HEK293 (cell line): ENCODE data around the gene HK2.

Experiments
- CTCF ChIA-PET: fragments of 350-600 bp; formaldehyde crosslinking; extraction: SDS; loops from one replicate; lab custom pipeline; 2021; ENCODE audit warnings: antibody characterized with exemption; lab: Yijun Ruan, JAX
- POLR2A ChIA-PET: fragments of 300-600 bp; formaldehyde crosslinking; extraction: SDS; loops from one replicate; lab custom pipeline; 2020; ENCODE audit warnings: antibody characterized with exemption, inconsistent platforms; lab: Yijun Ruan, JAX
- H3K27ac ChIP-seq: fragments of 200-500 bp; sonication (Bioruptor generic); 2 replicates; pipeline ENCODE4 v1.5.1; 2014; ENCODE audit warnings: low read depth, low read length, control low read depth, inconsistent platforms; ENCODE audit errors: extremely low read depth
- H3K36me3 ChIP-seq, 2 experiments: fragments of 200-500 bp in 1 of 2; sonication (Bioruptor generic) in 1 of 2; 1 replicate in 1 of 2; 2 replicates in 1 of 2; pipeline ENCODE4 v1.5.1; 2014 to 2017; ENCODE audit warnings: inconsistent platforms in 2 of 2, low read length in 2 of 2; ENCODE audit not compliant: control insufficient read depth in 2 of 2, insufficient read depth in 1 of 2
- H3K4me1 ChIP-seq: fragments of 200-500 bp; sonication (Bioruptor generic); 2 replicates; pipeline ENCODE4 v1.5.1; 2014; ENCODE audit warnings: mild to moderate bottlenecking, low read length, inconsistent platforms; ENCODE audit not compliant: control insufficient read depth, insufficient read depth
- H3K4me3 ChIP-seq: 2 replicates; pipeline ENCODE4 v1.5.1; 2011; ENCODE audit warnings: low read depth, mild to moderate bottlenecking, control low read depth, low read length, moderate library complexity
- H3K9me3 ChIP-seq: fragments of 200-500 bp; sonication (Bioruptor generic); 2 replicates; pipeline ENCODE4 v1.5.1; 2014; ENCODE audit warnings: low read depth, low read length, inconsistent platforms; ENCODE audit not compliant: control insufficient read depth, insufficient read depth
- REPIN1 ChIP-seq: fragments of 450-650 bp; formaldehyde crosslinking; IDR thresholded peaks from 2 replicates; pipeline ENCODE4 v1.5.1; 2017; ENCODE audit warnings: missing biosample characterization, missing genetic modification characterization, low read depth
- TRIM28 ChIP-seq: IDR thresholded peaks from 2 replicates; pipeline ENCODE4 v1.6.1; 2011; ENCODE audit warnings: low read length, control low read depth, borderline replicate concordance
- WT1 ChIP-seq: fragments of 450-650 bp; formaldehyde crosslinking; IDR thresholded peaks from 2 replicates; pipeline ENCODE4 v1.5.1; 2016; ENCODE audit warnings: missing biosample characterization, missing genetic modification characterization
- YY1 ChIP-seq: fragments of 450-650 bp; formaldehyde crosslinking; IDR thresholded peaks from 2 replicates; pipeline ENCODE4 v1.5.1; 2018; ENCODE audit warnings: missing biosample characterization, missing genetic modification characterization
- ZBTB7A ChIP-seq: fragments of 450-650 bp; formaldehyde crosslinking; IDR thresholded peaks from 2 replicates; pipeline ENCODE4 v1.5.1; 2016; ENCODE audit warnings: low read depth, missing biosample characterization, missing genetic modification characterization
- ZNF133 ChIP-seq: fragments of 450-650 bp; formaldehyde crosslinking; IDR thresholded peaks from 2 replicates; pipeline ENCODE4 v1.5.1; 2016; ENCODE audit warnings: missing biosample characterization, missing genetic modification characterization
- ZNF146 ChIP-seq: fragments of 450-650 bp; formaldehyde crosslinking; IDR thresholded peaks from 2 replicates; pipeline ENCODE4 v1.5.1; 2016; ENCODE audit warnings: missing biosample characterization, missing genetic modification characterization
- ZNF16 ChIP-seq: fragments of 450-650 bp; formaldehyde crosslinking; IDR thresholded peaks from 2 replicates; pipeline ENCODE4 v1.5.1; 2016; ENCODE audit warnings: low read depth, missing biosample characterization, missing genetic modification characterization
- ZNF19 ChIP-seq: fragments of 450-650 bp; formaldehyde crosslinking; IDR thresholded peaks from 2 replicates; pipeline ENCODE4; 2016; ENCODE audit warnings: missing biosample characterization, missing genetic modification characterization, low read depth
- ZNF202 ChIP-seq: fragments of 450-650 bp; formaldehyde crosslinking; IDR thresholded peaks from 2 replicates; pipeline ENCODE4 v1.5.1; 2016; ENCODE audit warnings: missing biosample characterization, missing genetic modification characterization, borderline replicate concordance
- ZNF23 ChIP-seq: fragments of 450-650 bp; formaldehyde crosslinking; IDR thresholded peaks from 2 replicates; pipeline ENCODE4 v1.5.1; 2016; ENCODE audit warnings: missing biosample characterization, missing genetic modification characterization, borderline replicate concordance
- ZNF248 ChIP-seq: fragments of 450-650 bp; formaldehyde crosslinking; IDR thresholded peaks from 2 replicates; pipeline ENCODE4 v1.5.1; 2017; ENCODE audit warnings: missing biosample characterization, missing genetic modification characterization
- ZNF311 ChIP-seq: fragments of 450-650 bp; formaldehyde crosslinking; IDR thresholded peaks from 2 replicates; pipeline ENCODE4 v1.5.1; 2017; ENCODE audit warnings: missing biosample characterization, missing genetic modification characterization, borderline replicate concordance
- ZNF341 ChIP-seq: fragments of 450-650 bp; formaldehyde crosslinking; IDR thresholded peaks from 2 replicates; pipeline ENCODE4; 2016; ENCODE audit warnings: low read depth, missing biosample characterization, missing genetic modification characterization
- ZNF514 ChIP-seq: fragments of 450-650 bp; formaldehyde crosslinking; IDR thresholded peaks from 2 replicates; pipeline ENCODE4 v1.5.1; 2016; ENCODE audit warnings: missing biosample characterization, missing genetic modification characterization
- ZNF560 ChIP-seq: fragments of 450-650 bp; formaldehyde crosslinking; IDR thresholded peaks from 2 replicates; pipeline ENCODE4 v1.5.1; 2017; ENCODE audit warnings: missing biosample characterization, missing genetic modification characterization, borderline replicate concordance
- ZNF629 ChIP-seq: fragments of 450-650 bp; formaldehyde crosslinking; IDR thresholded peaks from 2 replicates; pipeline ENCODE4 v1.5.1; 2017; ENCODE audit warnings: missing biosample characterization, missing genetic modification characterization
- ZNF785 ChIP-seq: fragments of 450-650 bp; formaldehyde crosslinking; IDR thresholded peaks from 2 replicates; pipeline ENCODE4 v1.5.1; 2016; ENCODE audit warnings: missing biosample characterization, missing genetic modification characterization
- ZXDB ChIP-seq: fragments of 450-650 bp; formaldehyde crosslinking; IDR thresholded peaks from 2 replicates; pipeline ENCODE4 v1.5.1; 2016; ENCODE audit warnings: missing biosample characterization, missing genetic modification characterization
- TF ChIP-seq, protein P1 (sequence below): fragments of 450-650 bp; formaldehyde crosslinking; IDR thresholded peaks from 2 replicates; pipeline ENCODE4 v1.5.1; 2016; ENCODE audit warnings: missing biosample characterization, missing genetic modification characterization
- TF ChIP-seq, protein P2 (sequence below): fragments of 450-650 bp; formaldehyde crosslinking; IDR thresholded peaks from 2 replicates; pipeline ENCODE4 v1.5.0; 2017; ENCODE audit warnings: missing biosample characterization, missing genetic modification characterization, borderline replicate concordance
- TF ChIP-seq, protein P3 (sequence below): fragments of 450-650 bp; formaldehyde crosslinking; IDR thresholded peaks from 2 replicates; pipeline ENCODE4 v1.5.1; 2016; ENCODE audit warnings: missing biosample characterization, missing genetic modification characterization

The HK2 gene

DNA sequence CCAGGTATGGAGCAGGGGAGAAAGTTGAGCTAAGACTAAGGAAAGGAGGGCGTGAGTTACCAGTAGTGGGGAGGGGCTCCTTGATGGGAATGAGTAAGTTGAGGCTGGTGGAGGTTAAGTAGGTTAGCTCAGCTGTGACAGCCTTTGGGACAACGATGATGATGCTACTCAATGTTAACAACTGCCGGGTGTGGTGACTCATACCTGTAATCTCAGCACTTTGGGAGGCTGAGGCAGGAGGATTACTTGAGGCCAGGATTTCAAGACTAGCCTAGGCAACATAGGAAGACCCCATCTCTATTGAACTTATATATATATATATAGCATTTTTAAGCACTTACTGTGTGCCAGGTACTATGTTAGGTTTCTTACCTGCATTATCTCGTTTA, 48.4 kb downstream of the HK2 start (continued):
- TF ChIP-seq ZNF341 (tag by site-specific recombination), result no peak
- TF ChIP-seq, protein P1, sequence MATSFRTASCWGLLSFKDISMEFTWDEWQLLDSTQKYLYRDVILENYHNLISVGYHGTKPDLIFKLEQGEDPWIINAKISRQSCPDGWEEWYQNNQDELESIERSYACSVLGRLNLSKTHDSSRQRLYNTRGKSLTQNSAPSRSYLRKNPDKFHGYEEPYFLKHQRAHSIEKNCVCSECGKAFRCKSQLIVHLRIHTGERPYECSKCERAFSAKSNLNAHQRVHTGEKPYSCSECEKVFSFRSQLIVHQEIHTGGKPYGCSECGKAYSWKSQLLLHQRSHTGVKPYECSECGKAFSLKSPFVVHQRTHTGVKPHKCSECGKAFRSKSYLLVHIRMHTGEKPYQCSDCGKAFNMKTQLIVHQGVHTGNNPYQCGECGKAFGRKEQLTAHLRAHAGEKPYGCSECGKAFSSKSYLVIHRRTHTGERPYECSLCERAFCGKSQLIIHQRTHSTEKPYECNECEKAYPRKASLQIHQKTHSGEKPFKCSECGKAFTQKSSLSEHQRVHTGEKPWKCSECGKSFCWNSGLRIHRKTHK (tag by site-specific recombination), result no peak
- TF ChIP-seq ZNF202 (tag by site-specific recombination), result no peak

DNA sequence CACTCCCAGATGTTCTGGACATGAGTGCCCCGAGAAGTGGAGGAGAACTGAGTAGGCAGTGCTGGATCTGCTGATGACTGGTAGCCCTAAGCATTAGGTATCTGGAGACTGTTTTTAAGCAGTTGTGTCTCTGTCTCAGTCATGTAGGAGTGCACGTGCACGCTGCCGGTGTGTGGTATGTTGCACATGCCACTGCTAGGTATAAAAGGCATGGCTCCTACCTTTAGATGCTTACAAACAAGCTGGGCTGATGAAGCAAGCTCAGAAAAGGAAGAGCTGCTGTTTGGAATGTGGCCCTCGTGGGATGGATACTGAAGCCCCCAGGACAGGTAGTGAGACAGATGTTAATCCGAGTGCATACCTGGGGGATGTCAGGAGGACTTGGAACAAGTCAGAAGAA, 49.1 kb downstream of the HK2 start:
- Histone ChIP-seq H3K36me3 (peaks cover 7 to 83% of the 10 kb centered on the region in 2 experiments), H3K4me3 (no peak overlapping the region)

DNA sequence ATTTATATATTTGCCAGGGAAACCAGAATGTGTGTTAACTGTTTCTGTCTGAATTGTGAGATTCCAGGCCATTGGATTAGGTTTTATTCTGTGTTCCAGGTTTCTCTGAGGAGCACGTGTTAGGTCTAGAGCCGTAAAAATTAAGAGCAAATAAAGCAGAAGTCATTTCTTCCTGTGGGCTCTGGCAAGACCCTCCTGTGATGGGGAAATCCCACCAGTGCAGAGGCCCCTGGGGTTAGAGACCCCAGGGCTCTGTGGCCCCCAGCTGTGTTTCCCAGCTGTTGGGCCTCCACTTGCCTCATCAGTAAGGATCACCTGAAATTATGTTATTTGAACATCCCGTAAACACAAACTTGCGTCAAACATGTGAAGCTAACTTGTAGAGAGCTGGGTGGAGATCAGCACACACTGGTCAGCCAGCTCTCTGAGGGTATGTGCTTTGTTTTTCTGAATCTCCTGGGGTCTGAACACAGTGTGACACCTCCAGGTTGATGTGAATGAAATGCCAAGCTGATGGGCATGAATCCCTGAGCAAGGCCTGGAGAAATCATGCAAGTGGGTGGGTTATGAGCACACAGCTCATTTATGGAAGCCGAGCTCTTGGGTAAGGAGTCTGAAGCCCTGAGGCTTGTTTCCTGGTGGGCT, 50.3 kb downstream of the HK2 start:
- CTCF ChIA-PET, result interaction anchor here (0.6 to 1.7 kb wide), 4 partner anchors 170 to 1023 kb away, joined by 3 to 8 read pairs (median 6); no protein-coding TSS in a partner anchor
- no peak overlapping the region for H3K27ac ChIP-seq
- H3K9me3 ChIP-seq, result no peaks in the 10 kb centered on the region
- no peak overlapping the region for H3K4me3 ChIP-seq
- H3K4me1 ChIP-seq, result no peaks in the 10 kb centered on the region
- TF ChIP-seq TRIM28, result no peak
- TF ChIP-seq ZXDB, result no peak
- TF ChIP-seq ZNF23 (tag by site-specific recombination), result no peak
- TF ChIP-seq ZNF16 (tag by site-specific recombination), result no peak
- TF ChIP-seq ZNF248, result no peak
- TF ChIP-seq, all 188 proteins: peak for 0
- peaks cover 7 to 83% of the 10 kb centered on the region in 2 experiments for H3K36me3 ChIP-seq
- POLR2A ChIA-PET, result no interaction called here

More for the DNA sequence above, 49.1 kb downstream of the HK2 start:
- H3K9me3 ChIP-seq, result no peaks in the 10 kb centered on the region
- ChIA-PET CTCF (interaction anchor here (1.5 to 1.7 kb wide), 2 partner anchors 192 to 195 kb away, joined by 6 to 8 read pairs; no protein-coding TSS in a partner anchor), POLR2A (no interaction called here)
- no peak overlapping the region for H3K27ac ChIP-seq
- H3K4me1 ChIP-seq, result no peaks in the 10 kb centered on the region
- TF ChIP-seq ZNF19, result no peak
- no peak for TF ChIP-seq ZNF514 (tag by site-specific recombination)
- TF ChIP-seq REPIN1, result no peak
- TF ChIP-seq ZNF133, result no peak
- no peak for TF ChIP-seq ZNF146
- TF ChIP-seq ZNF560, result no peak
- TF ChIP-seq WT1, result no peak
- TF ChIP-seq ZBTB7A, result no peak
- TF ChIP-seq, protein P2, sequence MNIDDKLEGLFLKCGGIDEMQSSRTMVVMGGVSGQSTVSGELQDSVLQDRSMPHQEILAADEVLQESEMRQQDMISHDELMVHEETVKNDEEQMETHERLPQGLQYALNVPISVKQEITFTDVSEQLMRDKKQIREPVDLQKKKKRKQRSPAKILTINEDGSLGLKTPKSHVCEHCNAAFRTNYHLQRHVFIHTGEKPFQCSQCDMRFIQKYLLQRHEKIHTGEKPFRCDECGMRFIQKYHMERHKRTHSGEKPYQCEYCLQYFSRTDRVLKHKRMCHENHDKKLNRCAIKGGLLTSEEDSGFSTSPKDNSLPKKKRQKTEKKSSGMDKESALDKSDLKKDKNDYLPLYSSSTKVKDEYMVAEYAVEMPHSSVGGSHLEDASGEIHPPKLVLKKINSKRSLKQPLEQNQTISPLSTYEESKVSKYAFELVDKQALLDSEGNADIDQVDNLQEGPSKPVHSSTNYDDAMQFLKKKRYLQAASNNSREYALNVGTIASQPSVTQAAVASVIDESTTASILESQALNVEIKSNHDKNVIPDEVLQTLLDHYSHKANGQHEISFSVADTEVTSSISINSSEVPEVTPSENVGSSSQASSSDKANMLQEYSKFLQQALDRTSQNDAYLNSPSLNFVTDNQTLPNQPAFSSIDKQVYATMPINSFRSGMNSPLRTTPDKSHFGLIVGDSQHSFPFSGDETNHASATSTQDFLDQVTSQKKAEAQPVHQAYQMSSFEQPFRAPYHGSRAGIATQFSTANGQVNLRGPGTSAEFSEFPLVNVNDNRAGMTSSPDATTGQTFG (tag by site-specific recombination), result no peak
- TF ChIP-seq, protein P3, sequence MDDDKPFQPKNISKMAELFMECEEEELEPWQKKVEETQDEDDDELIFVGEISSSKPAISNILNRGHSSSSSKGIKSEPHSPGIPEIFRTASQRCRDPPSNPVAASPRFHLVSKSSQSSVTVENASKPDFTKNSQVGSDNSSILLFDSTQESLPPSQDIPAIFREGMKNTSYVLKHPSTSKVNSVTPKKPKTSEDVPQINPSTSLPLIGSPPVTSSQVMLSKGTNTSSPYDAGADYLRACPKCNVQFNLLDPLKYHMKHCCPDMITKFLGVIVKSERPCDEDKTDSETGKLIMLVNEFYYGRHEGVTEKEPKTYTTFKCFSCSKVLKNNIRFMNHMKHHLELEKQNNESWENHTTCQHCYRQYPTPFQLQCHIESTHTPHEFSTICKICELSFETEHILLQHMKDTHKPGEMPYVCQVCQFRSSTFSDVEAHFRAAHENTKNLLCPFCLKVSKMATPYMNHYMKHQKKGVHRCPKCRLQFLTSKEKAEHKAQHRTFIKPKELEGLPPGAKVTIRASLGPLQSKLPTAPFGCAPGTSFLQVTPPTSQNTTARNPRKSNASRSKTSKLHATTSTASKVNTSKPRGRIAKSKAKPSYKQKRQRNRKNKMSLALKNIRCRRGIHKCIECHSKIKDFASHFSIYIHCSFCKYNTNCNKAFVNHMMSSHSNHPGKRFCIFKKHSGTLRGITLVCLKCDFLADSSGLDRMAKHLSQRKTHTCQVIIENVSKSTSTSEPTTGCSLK (tag by site-specific recombination), result no peak
- TF ChIP-seq YY1 (tag by site-specific recombination), result no peak
- TF ChIP-seq ZNF311 (tag by site-specific recombination), result no peak
- no peak for TF ChIP-seq ZNF785 (tag by site-specific recombination)
- TF ChIP-seq ZNF629 (tag by site-specific recombination), result no peak
